GM12878 (cell line): ENCODE results near the gene MVB12B. TPM values are rescaled to one million over a fixed set of nuclear protein-coding genes. Genes with fewer than 3 reads are reported as not detected.

ENCODE experiments used
- ATAC-seq: fragments of 200-7000 bp; cut with Tn5 transposase; 3 replicates; pipeline ENCODE4 v1.9.1; 2020; ENCODE audit warnings: mild to moderate bottlenecking, moderate library complexity
- BruUV-seq: library from RNA; stranded (reverse); fragments of 400-500 nt; replicated peaks from 2 replicates; lab custom pipeline; 2021; lab: Mats Ljungman, UMichigan
- CTCF ChIA-PET: fragments of 300-600 bp; sonication (Branson Sonifier 250); formaldehyde crosslinking; extraction: SDS; loops from one replicate; lab custom pipeline; 2021; ENCODE audit warnings: inconsistent platforms; lab: Yijun Ruan, JAX
- POLR2A ChIA-PET: fragments of 350-600 bp; formaldehyde crosslinking; extraction: SDS; loops from one replicate; lab custom pipeline; 2021; ENCODE audit warnings: inconsistent platforms; lab: Charles Lee
- RAD21 ChIA-PET: fragments of 300-600 bp; sonication (Branson Sonifier 250); formaldehyde crosslinking; loops from one replicate; lab custom pipeline; 2023; ENCODE audit warnings: antibody characterized with exemption; ENCODE audit not compliant: unreplicated experiment; lab: Charles Lee
- SMC1A ChIA-PET: fragments of 300-600 bp; sonication (Branson Sonifier 250); formaldehyde crosslinking; loops from one replicate; lab custom pipeline; 2023; ENCODE audit not compliant: unreplicated experiment, uncharacterized antibody; lab: Charles Lee
- DNase-seq: peaks from one replicate; pipeline ENCODE4 v3.0.0-alpha.2; 2011; ENCODE audit warnings: low read depth, low spot score
- FAIRE-seq: peaks from 3 replicates; lab custom pipeline; 2011; peaks lifted over from hg19 to GRCh38; lab: Jason Lieb, UNC
- H2AFZ ChIP-seq: 2 replicates; pipeline ENCODE4 v1.6.0; 2011; ENCODE audit warnings: low read depth, low read length, control low read depth; ENCODE audit not compliant: control insufficient read depth
- H3K27ac ChIP-seq: 2 replicates; pipeline ENCODE4 v1.5.1; 2011; ENCODE audit warnings: control low read depth; ENCODE audit not compliant: control insufficient read depth, insufficient read depth
- H3K27me3 ChIP-seq, 2 experiments: replicated peaks in 1 of 2; 2 replicates each; pipeline versions ENCODE4 v1.6.0 to v1.6.1; 2011; ENCODE audit warnings: low read length in 1 of 2; ENCODE audit not compliant: control insufficient read depth in 2 of 2, insufficient read depth in 2 of 2
- H3K36me3 ChIP-seq, 2 experiments: 2 replicates each; pipeline ENCODE4 v1.5.1; 2011; ENCODE audit warnings: low read length in 1 of 2; ENCODE audit not compliant: control insufficient read depth in 2 of 2, insufficient read depth in 2 of 2
- H3K4me1 ChIP-seq: 2 replicates; pipeline ENCODE4 v1.6.1; 2011; ENCODE audit warnings: mild to moderate bottlenecking, low read length, moderate library complexity, mixed read lengths; ENCODE audit not compliant: control insufficient read depth, insufficient read depth
- H3K4me2 ChIP-seq: 2 replicates; pipeline ENCODE4 v1.6.0; 2011; ENCODE audit warnings: control low read depth; ENCODE audit not compliant: control insufficient read depth, insufficient read depth
- H3K4me3 ChIP-seq: fragments of 200-600 bp; sonication (generic); 2 replicates; pipeline ENCODE4 v1.5.1; 2016
- H3K79me2 ChIP-seq: 2 replicates; pipeline ENCODE4 v1.6.0; 2011; ENCODE audit warnings: low read length; ENCODE audit not compliant: control insufficient read depth, insufficient read depth
- H3K9ac ChIP-seq: 2 replicates; pipeline ENCODE4 v1.8.0; 2011; ENCODE audit warnings: low read length, control low read depth, mixed read lengths; ENCODE audit not compliant: control insufficient read depth, insufficient read depth
- H3K9me3 ChIP-seq: replicated peaks from 3 replicates; pipeline ENCODE4 v1.5.1; 2011; ENCODE audit warnings: mild to moderate bottlenecking, low read length; ENCODE audit not compliant: control insufficient read depth, insufficient read depth
- H4K20me1 ChIP-seq: 2 replicates; pipeline ENCODE4 v1.6.0; 2011; ENCODE audit not compliant: control insufficient read depth, insufficient read depth
- CBFB ChIP-seq: IDR thresholded peaks from 2 replicates; pipeline ENCODE4 v1.6.1; 2016; ENCODE audit warnings: antibody characterized with exemption, low read depth
- EGR1 ChIP-seq, 2 experiments: IDR thresholded peaks; 1 replicate in 1 of 2; 2 replicates in 1 of 2; pipeline ENCODE4 v1.6.1; 2011 to 2012; ENCODE audit warnings: low read depth in 2 of 2, low read length in 2 of 2, borderline replicate concordance in 1 of 2, mild to moderate bottlenecking in 1 of 2, moderate library complexity in 1 of 2
- IRF4 ChIP-seq: IDR thresholded peaks from 2 replicates; pipeline ENCODE4 v1.6.1; 2011; ENCODE audit warnings: low read depth, low read length
- JUND ChIP-seq: IDR thresholded peaks from 2 replicates; pipeline ENCODE4 v1.6.1; 2012; ENCODE audit warnings: low read depth, mild to moderate bottlenecking, low read length, improper control_type of control experiment, moderate library complexity
- KLF5 ChIP-seq: fragments of 450-650 bp; IDR thresholded peaks from 2 replicates; pipeline ENCODE4 v1.6.1; 2014; ENCODE audit warnings: mild to moderate bottlenecking; ENCODE audit not compliant: partially characterized antibody
- MEF2B ChIP-seq: fragments of 450-650 bp; IDR thresholded peaks from 2 replicates; pipeline ENCODE4 v1.6.1; 2018; ENCODE audit warnings: mild to moderate bottlenecking, moderate library complexity; ENCODE audit not compliant: partially characterized antibody, poor library complexity, severe bottlenecking
- RELB ChIP-seq: fragments of 450-650 bp; IDR thresholded peaks from 2 replicates; pipeline ENCODE4 v1.6.1; 2017; ENCODE audit warnings: low read depth, mild to moderate bottlenecking, moderate library complexity
- ZBED1 ChIP-seq: IDR thresholded peaks from 2 replicates; pipeline ENCODE4 v1.6.1; 2016; ENCODE audit warnings: borderline replicate concordance
- ZBTB33 ChIP-seq: fragments of 450-650 bp; IDR thresholded peaks from 2 replicates; pipeline ENCODE4 v1.6.1; 2017; ENCODE audit warnings: mild to moderate bottlenecking
- WGBS: methylation state at CpG from one replicate; pipeline ENCODE4 v1.1.6; 2016; ENCODE audit warnings: low lambda C conversion rate; ENCODE audit not compliant: insufficient replicate concordance, insufficient coverage; ENCODE audit errors: missing lambda C conversion rate; 5-methylcytosine and 5-hydroxymethylcytosine counted together
- in situ Hi-C: fragments of 300-500 bp; cut with MboI; formaldehyde crosslinking; loops from 9 replicates; pipeline ENCODE4 v1.14.3; 2018; ENCODE audit warnings: mixed read lengths
- intact Hi-C: fragments of 100-400 bp; cut with micrococcal nuclease; formaldehyde crosslinking; loops from one replicate; pipeline ENCODE4 v1.14.2; 2022; ENCODE audit not compliant: unreplicated experiment
- polyA plus RNA-seq, 11 experiments: library from polyadenylated mRNA; depleted of rRNA in 4 of 11; unstranded in 6 of 11; stranded (reverse) in 5 of 11; fragments of >200 nt; fragmentation: Nextera tagmentation in 4 of 11; fragmentation: Illumina TruSeq in 1 of 11; extraction: Ambion mirVana in 4 of 11; extraction: Trizol in 1 of 11; gene quantifications; 1 replicate in 1 of 11; 2 replicates in 10 of 11; pipeline versions ENCODE4 v1.2.1 to v1.2.3, GENCODE V29; 2011 to 2016; ENCODE audit warnings: inconsistent platforms in 2 of 11, missing spikeins in 2 of 11, low read depth in 1 of 11
- total RNA-seq, 4 experiments: library from RNA; depleted of rRNA in 3 of 4; stranded (reverse); fragments of >200 nt in 3 of 4; fragmentation: Illumina TruSeq in 1 of 4; extraction: Trizol in 1 of 4; gene quantifications; 2 replicates each; pipeline versions ENCODE4 v1.2.1 to v1.2.3, GENCODE V29; 2013 to 2021

The MVB12B gene
- total and polyA plus RNA-seq, 10 of the 15 experiments (the other 5 are each of a cell fraction or from before 2014, with no cell fraction given): 0.08 TPM; not detected in 9

GRCh38 chr9:126415741-126416370, 89.2 kb downstream of the MVB12B start:
- Histone ChIP-seq H3K4me3 (no peak overlapping the region), H3K4me2 (no peak overlapping the region), H3K79me2 (no peaks in the 10 kb centered on the region), H3K9ac (no peak overlapping the region), H3K9me3 (no peaks in the 10 kb centered on the region; the same call in 2 of the 3 replicates), H3K4me1 (peaks cover 12% of the 10 kb centered on the region), H3K27me3 (peaks cover 0 to 2% of the 10 kb centered on the region in 2 experiments; a peak in 2 of 4 replicates), H2AFZ (no peak overlapping the region), H3K36me3 (no peaks in the 10 kb centered on the region), H3K27ac (no peak overlapping the region), H4K20me1 (no peaks in the 10 kb centered on the region)
- DNase-seq (no peak), ATAC-seq (no peak), FAIRE-seq (no peak)
- ChIA-PET SMC1A (no interaction called here), RAD21 (no interaction called here), CTCF (no interaction called here), POLR2A (no interaction called here)
- in situ Hi-C loops: loop anchor here (10.0 kb wide), 1 partner anchor 59 kb away; no protein-coding TSS in a partner anchor
- intact Hi-C loops: no loop called here
- 57% methylated on average over 16 of the region's 16 CpGs for WGBS
- no TSS peak for BruUV-seq
- TF ChIP-seq ZBTB33 (no peak), KLF5 (no peak), MEF2B (no peak), EGR1 (IDR thresholded peaks at IDR 0.05; ENCODE audit: borderline replicate concordance in 1 of 2, low read depth in 2 of 2, low read length in 2 of 2) (no peak), RELB (no peak), ZBED1 (no peak), JUND (no peak), CBFB (no peak), IRF4 (no peak)
